Stimulated activated CD4-positive, alpha-beta T cell treated with anti-CD3 and anti-CD28 coated beads, Interleukin-15, amount 100 ng/mL, for 24 hours (primary cell): ENCODE results near the gene YY1AP1.
"Not testable (repeated sequence)": the region's sequence is repeated elsewhere in the genome, so short reads cannot be mapped to it uniquely, and the experiment has no call there.

Source experiments
- DNase-seq: peaks from one replicate; pipeline ENCODE4 v3.0.0-alpha.2; 2020

The YY1AP1 gene

GRCh38 chr1:155688324-155689080 is at the start of gene YY1AP1:
TSS of gene YY1AP1 (minus strand) at chr1:155688774. CDS start at chr1:155680436, 8,338 bp downstream.
- peak; percentile 93 for DNase-seq

GRCh38 chr1:155729031-155729898 is 40.7 kb upstream of the YY1AP1 start:
- DNase-seq = peak; percentile 37

GRCh38 chr1:155725142-155725541 is 36.6 kb upstream of the YY1AP1 start:
- no peak for DNase-seq

DNA sequence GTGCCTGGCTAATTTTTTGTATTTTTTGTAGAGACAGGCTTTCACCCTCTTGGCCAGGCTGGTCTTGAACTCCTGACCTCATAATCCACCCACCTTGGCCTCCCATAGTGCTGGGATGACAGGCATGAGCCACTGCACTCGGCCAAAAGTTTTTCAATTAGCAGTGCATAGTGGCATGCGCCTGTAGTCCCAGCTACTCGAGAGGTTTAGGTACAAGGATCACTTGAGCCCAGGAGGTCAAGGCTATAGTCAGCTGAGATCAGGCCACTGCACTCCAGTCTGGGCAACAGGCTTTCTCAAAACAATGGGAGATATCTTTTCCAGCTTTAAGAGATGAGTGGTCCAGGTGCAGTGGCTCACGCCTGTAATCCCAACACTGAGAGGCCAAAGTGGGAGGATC is 31.1 kb upstream of the YY1AP1 start:
- no peak for DNase-seq

GRCh38 chr1:155718524-155719115 is 30.0 kb upstream of the YY1AP1 start:
- DNase-seq = not testable (repeated sequence)

- no peak for DNase-seq
These were observed 28.5 kb upstream of the YY1AP1 start for GRCh38 chr1:155717041-155717440.

DNA sequence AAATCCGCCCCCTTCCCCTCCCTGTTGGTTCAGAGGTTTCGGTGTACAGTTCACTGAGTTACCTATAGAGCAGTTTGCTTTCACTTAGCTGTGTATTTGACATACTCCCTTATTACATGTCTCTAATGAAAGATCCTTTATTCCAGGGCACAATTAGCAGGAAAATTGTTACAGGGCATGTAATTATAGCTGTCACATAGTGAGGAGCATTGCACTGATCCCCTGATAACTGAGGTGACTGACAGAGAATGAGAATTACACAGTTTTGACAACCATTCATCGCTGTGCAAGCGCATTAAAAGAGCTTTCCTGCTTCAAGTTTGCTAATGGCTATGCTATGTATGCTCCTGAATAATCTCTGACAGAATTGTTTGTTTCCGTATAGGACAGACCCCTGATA is 27.2 kb upstream of the YY1AP1 start:
- DNase-seq = no peak

DNA sequence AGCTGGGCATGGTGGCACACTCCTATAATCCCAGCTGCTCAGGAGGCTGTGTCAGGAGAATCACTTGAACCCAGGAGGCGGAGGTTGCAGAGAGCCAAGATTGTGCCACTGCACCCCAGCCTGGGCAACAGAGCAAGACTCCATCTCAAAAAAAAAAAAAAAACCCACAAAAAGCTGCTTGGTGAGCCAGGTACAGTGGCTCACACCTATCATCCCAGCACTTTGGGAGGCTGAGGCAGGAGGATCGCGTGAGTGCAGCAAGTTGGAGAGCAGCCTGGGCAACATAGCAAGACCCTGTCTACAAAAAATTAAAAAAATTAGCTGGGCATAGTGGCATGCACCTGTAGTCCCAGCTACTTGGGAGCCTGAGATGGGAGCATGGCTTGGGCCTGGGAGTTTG is 26.5 kb upstream of the YY1AP1 start:
- DNase-seq = not testable (repeated sequence)

DNA sequence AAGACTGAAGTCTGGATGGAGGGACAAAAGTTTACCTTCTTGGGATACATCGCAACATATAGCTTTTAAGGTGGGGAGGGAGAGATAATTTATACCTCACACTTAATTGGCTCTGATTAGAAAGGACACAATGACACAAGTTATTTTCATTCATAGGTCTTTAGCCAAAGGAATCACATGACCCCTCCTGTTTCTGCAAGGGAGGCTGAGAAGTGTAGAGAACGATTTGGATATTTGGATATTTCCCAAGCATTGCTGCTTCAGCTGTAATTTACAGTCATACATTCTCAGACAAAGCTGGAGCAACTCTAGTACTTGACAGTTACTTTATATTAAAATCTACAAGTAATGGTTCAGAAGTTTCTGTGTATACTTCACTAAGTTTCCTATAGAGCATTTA is 24.5 kb upstream of the YY1AP1 start:
- DNase-seq = no peak

DNA sequence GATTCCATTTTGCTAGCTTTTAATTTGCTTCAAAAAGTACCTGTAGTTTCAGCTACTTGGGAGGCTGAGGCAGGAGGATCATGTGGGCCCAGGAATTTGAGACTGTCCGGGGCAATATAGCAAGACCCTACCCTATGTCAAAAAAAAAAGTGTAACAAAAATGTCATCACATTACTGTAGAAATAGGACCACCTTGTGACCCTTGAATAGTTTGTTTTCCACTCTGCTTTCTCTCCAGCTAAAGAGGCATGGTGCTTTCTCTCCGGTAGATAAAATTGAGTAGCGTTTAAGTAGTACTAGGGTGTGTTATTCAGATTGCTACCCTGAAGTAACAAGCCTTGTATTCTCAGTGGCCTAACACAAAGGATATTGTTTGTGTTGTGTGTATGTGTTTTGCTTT is 24.1 kb upstream of the YY1AP1 start:
- not testable (repeated sequence) for DNase-seq

GRCh38 chr1:155711457-155711856 is 22.9 kb upstream of the YY1AP1 start:
- not testable (repeated sequence) for DNase-seq

GRCh38 chr1:155709391-155709790 is 20.8 kb upstream of the YY1AP1 start:
- DNase-seq = no peak

- DNase-seq = no peak
These were observed 17.6 kb upstream of the YY1AP1 start for GRCh38 chr1:155706139-155706538.

GRCh38 chr1:155704414-155704813 is 15.8 kb upstream of the YY1AP1 start:
- not testable (repeated sequence) for DNase-seq

DNA sequence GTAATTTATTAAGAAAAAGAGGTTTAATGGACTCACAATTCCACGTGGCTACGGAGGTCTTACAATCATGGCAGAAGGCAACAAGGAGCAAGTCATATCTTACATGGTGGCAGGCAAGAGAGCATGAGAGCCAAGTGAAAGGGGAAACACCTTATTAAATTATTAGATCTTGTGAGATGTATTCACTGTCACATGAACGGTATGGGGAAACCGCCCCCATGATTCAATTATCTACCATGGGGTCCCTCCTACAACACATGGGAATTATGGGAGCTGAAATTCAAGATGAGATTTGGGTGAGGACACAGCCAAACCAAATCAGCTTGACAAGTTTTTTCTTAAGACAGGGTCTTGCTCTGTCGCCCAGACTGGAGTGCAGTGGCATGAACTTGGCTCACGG is 14.6 kb upstream of the YY1AP1 start:
- no peak for DNase-seq

- DNase-seq = not testable (repeated sequence)
These were observed 13.1 kb upstream of the YY1AP1 start for GRCh38 chr1:155701675-155702074.

DNA sequence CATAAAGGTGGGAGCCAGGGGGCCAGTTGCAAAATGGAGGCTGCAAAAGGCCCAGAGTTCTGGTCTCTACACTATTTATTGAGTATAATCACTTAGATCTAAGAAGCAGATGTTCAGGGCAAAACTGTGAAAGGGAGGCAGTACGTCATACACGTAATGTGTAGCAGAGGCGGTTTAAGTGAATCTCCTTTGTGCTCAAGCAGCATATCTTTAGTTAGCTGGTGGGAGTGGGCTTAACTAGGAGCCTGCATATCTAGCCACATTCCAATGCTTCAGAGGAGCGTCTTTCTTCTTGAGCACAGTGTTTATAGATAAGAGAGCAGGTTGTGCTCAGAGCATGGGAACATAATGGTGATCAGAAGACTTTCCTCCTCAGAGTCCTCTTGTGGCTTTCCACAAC is 10.5 kb upstream of the YY1AP1 start:
- DNase-seq = not testable (repeated sequence)

- no peak for DNase-seq
These were observed 9.9 kb upstream of the YY1AP1 start for GRCh38 chr1:155698382-155699038.

DNA sequence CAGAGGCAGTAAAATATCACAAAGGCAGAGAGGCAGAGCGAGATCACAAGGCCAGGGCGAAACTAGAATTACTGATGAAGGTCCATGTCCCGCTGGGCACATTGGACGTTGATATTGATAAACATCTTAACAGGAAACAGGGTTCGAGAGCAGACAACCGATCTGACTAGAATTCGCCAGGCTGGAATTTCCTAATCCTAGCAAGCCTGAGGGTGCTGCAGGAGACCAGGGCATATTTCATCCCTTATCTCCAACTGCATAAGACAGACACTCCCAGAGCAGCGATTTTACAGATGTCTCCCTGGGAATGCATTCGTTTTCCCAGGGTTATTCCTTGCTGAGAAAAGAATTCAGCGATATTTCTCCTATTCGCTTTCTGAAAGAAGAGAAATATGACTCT is 9.0 kb upstream of the YY1AP1 start:
- not testable (repeated sequence) for DNase-seq

- no peak for DNase-seq
These were observed 8.5 kb upstream of the YY1AP1 start for GRCh38 chr1:155697046-155697445.

GRCh38 chr1:155696524-155696923 is 8.0 kb upstream of the YY1AP1 start:
- no peak for DNase-seq

DNA sequence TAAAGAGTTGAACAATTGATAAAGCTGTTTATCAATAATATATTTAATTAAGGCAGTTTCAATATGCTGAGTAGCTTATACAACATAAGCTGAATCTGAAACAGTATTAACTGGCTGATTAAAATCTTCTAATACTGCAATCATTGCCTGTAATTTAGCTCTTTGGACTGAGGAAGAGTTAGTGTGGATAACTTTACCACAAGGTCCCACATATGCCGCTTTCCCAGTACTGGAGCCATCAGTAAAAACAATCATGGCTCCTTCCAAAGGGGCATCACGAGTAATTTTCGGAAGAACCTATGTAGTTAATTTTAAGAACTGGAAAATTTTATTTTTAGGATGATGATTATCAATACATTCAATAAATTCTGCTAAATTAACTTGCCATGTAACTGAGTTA is 7.0 kb upstream of the YY1AP1 start:
- DNase-seq = no peak

GRCh38 chr1:155695072-155695471 is 6.5 kb upstream of the YY1AP1 start:
- DNase-seq = no peak
